ENCODE data around the gene DOK6.

DNA sequence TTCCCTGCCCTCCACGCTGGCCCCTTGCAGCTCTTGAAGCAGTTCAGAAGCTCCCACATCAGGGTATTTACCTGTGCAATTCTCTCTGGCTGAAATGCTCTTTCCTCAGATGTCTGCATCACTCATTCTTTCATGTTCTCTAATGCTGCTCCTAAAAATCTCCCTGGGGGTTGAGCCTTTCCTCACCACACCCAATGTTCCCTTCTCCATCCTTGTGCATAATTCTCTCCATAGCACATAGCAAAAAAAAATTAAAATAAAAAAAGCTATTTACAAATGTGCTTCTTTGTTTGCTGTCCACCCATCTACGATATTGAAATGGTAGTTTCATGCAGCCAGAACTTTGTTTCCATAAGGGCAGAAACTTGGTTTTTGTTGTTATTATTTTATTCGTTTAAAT, 155.5 kb downstream of the DOK6 start:
- TF ChIP-seq, protein P1, sequence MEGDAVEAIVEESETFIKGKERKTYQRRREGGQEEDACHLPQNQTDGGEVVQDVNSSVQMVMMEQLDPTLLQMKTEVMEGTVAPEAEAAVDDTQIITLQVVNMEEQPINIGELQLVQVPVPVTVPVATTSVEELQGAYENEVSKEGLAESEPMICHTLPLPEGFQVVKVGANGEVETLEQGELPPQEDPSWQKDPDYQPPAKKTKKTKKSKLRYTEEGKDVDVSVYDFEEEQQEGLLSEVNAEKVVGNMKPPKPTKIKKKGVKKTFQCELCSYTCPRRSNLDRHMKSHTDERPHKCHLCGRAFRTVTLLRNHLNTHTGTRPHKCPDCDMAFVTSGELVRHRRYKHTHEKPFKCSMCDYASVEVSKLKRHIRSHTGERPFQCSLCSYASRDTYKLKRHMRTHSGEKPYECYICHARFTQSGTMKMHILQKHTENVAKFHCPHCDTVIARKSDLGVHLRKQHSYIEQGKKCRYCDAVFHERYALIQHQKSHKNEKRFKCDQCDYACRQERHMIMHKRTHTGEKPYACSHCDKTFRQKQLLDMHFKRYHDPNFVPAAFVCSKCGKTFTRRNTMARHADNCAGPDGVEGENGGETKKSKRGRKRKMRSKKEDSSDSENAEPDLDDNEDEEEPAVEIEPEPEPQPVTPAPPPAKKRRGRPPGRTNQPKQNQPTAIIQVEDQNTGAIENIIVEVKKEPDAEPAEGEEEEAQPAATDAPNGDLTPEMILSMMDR (conservative IDR thresholded peaks at IDR 0.05; ENCODE audit: low read depth in 2 of 2): no peak
- TF ChIP-seq EZH2 (IDR thresholded peaks at IDR 0.05; ENCODE audit: low read depth, unreplicated experiment) (no peak), CREB1 (CRISPR knock-in tag; IDR thresholded peaks at IDR 0.05; ENCODE audit: low read depth) (no peak)
